HG02798 (cell line): ENCODE measurements around the gene P3H1.
"Not testable (repeated sequence)": the region's sequence is repeated elsewhere in the genome, so short reads cannot be mapped to it uniquely, and the experiment has no call there.

Source experiments
- ATAC-seq: cut with Tn5 transposase; IDR thresholded peaks from one replicate; pipeline ENCODE4 v1.9.1; 2021; ENCODE audit warnings: mild to moderate bottlenecking; ENCODE audit not compliant: unreplicated experiment, poor library complexity

P3H1 gene

GRCh38 chr1:42733415-42734200 is 33.2 kb downstream of the P3H1 start:
- no peak for ATAC-seq

GRCh38 chr1:42732126-42732680 is 34.6 kb downstream of the P3H1 start:
- no peak for ATAC-seq

GRCh38 chr1:42731585-42731984 is 35.2 kb downstream of the P3H1 start:
- ATAC-seq = no peak

GRCh38 chr1:42730988-42731387 is 35.8 kb downstream of the P3H1 start:
- no peak for ATAC-seq

GRCh38 chr1:42730002-42730401 is 36.8 kb downstream of the P3H1 start:
- ATAC-seq = no peak

GRCh38 chr1:42725820-42726219 is 41.0 kb downstream of the P3H1 start:
- ATAC-seq = not testable (repeated sequence)

GRCh38 chr1:42723511-42723910 is 43.3 kb downstream of the P3H1 start:
- no peak for ATAC-seq

GRCh38 chr1:42722403-42722802 is 44.4 kb downstream of the P3H1 start:
- not testable (repeated sequence) for ATAC-seq

GRCh38 chr1:42721926-42722325 is 44.9 kb downstream of the P3H1 start:
- ATAC-seq = no peak

GRCh38 chr1:42720868-42721267 is 46.0 kb downstream of the P3H1 start:
- ATAC-seq = no peak

GRCh38 chr1:42714441-42714840 is 52.4 kb downstream of the P3H1 start:
- ATAC-seq = not testable (repeated sequence)

GRCh38 chr1:42713293-42713692 is 53.5 kb downstream of the P3H1 start:
- ATAC-seq = no peak

GRCh38 chr1:42712808-42713207 is 54.0 kb downstream of the P3H1 start:
- ATAC-seq = not testable (repeated sequence)

GRCh38 chr1:42703888-42704464 is 62.9 kb downstream of the P3H1 start:
- ATAC-seq = no peak

GRCh38 chr1:42700006-42700405 is 66.8 kb downstream of the P3H1 start:
- no peak for ATAC-seq

GRCh38 chr1:42698081-42698813 is 68.6 kb downstream of the P3H1 start:
- no peak for ATAC-seq
